ENCODE measurements around the gene HERPUD1. TPM values are rescaled to one million over a fixed set of nuclear protein-coding genes. Genes with fewer than 3 reads are reported as not detected.

Gene HERPUD1
- total and polyA plus RNA-seq, 4 donors: 52.5 to 173 (median 108) TPM

DNA sequence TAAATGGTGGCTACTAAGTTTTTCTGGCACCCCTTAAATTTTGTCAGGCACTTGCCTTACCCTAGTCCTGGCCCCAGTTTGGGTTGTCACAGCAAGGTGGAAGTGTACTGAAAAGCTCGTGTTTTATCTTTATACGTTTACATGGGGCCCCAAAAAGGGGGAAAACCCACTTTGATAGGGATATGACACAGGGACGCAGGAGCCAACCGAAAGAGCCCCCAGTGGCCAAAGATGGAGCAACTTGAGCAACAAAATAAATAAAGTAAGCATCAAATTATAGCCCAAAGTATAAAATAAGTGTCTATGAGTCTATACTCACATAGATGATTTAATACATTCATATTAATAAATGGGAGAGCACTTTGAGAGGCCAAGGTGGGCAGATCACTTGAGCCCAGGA is 24.8 kb downstream of the HERPUD1 start:
- H3K4me1 ChIP-seq (ENCODE audit: control insufficient read depth in 1 of 2, insufficient read depth in 2 of 2, low read length in 2 of 2): no peaks in the 10 kb centered on the region
- ATAC-seq (ENCODE audit: low FRiP score) (no peak), DNase-seq (peak in 1 of 2 donors; percentile 6)
- H3K4me3 ChIP-seq (ENCODE audit: low read length in 2 of 2): no peak overlapping the region
- WGBS, 2 donors: 61 to 67% methylated on average over 4 of the region's 4 CpGs
- H3K9me3 ChIP-seq (ENCODE audit: control insufficient read depth, low read length): no peaks in the 10 kb centered on the region
- no peaks in the 10 kb centered on the region for H3K27me3 ChIP-seq (ENCODE audit: control insufficient read depth in 1 of 2, insufficient read depth in 2 of 2, low read length in 1 of 2)
- intact Hi-C loops (cut with DNase I): no loop called here
- H3K27ac ChIP-seq (ENCODE audit: low read depth in 1 of 2, low read length in 2 of 2): no peak overlapping the region
- no peaks in the 10 kb centered on the region for H3K36me3 ChIP-seq (ENCODE audit: control insufficient read depth in 1 of 2, insufficient read depth in 2 of 2, low read length in 1 of 2)

DNA sequence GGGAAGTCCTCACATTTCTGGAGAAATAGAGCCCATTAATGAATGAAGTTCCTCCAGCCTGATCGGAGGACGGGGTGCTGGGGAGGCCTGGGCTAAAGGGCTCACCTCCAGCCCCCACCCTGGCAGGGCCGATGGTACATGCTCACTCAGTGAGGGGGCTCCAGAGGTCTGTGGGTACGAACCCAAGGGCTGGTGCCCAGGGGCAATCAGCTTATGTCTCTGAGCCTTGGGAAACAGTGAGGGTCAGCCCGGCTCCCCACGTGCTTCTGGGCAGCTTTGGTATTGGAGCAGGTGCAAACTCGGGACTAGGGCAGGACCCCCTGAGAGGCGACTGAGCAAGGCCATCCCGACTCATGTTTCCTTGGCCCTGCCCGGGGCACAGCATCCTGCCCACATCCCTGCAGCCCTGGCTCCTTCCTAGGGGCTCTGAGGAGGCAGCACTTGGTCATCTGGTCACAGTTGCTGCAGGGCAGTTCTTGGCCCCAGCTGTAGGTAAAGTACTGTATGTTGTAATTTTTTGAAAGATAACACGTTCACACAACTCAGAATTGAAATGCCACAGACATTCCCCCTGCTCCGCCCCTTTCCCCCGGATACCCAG is 28.8 kb downstream of the HERPUD1 start:
- H3K36me3 ChIP-seq (ENCODE audit: control insufficient read depth in 1 of 2, insufficient read depth in 2 of 2, low read length in 1 of 2): no peaks in the 10 kb centered on the region
- intact Hi-C loops (cut with DNase I): loop anchor here (10.0 kb wide), 1 partner anchor 84 kb away; no protein-coding TSS in a partner anchor
- DNase-seq: peak; percentile 41 to 66
- no peak overlapping the region for H3K27ac ChIP-seq (ENCODE audit: low read depth in 1 of 2, low read length in 2 of 2)
- H3K27me3 ChIP-seq (ENCODE audit: control insufficient read depth in 1 of 2, insufficient read depth in 2 of 2, low read length in 1 of 2): no peaks in the 10 kb centered on the region
- H3K9me3 ChIP-seq (ENCODE audit: control insufficient read depth, low read length): no peaks in the 10 kb centered on the region
- H3K4me1 ChIP-seq (ENCODE audit: control insufficient read depth in 1 of 2, insufficient read depth in 2 of 2, low read length in 2 of 2): no peaks in the 10 kb centered on the region
- no peak overlapping the region for H3K4me3 ChIP-seq (ENCODE audit: low read length in 2 of 2)
- ATAC-seq (ENCODE audit: low FRiP score): no peak
- 56 to 65% methylated on average over 13 of the region's 13 CpGs for whole genome bisulfite sequencing, 2 donors

DNA sequence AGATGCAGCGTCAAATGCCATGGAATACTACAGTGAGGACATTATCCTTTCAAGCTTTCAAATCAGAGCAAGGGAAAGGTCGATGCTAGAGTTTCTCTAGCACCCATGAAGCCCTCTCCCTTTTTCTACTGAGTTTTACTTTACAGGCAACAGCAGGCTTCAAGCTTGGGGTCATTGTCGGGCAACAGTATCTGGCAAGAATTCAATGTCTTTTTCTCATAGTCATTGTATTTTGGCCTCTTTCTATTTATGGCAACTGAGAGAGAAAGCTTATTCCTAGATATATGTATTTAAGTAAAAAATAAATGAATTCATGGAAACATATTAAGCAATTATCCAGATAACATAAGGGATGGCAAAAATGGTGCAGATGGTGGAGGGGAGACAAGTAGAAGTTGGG is 29.4 kb downstream of the HERPUD1 start:
- Histone ChIP-seq H3K4me1 (ENCODE audit: control insufficient read depth in 1 of 2, insufficient read depth in 2 of 2, low read length in 2 of 2) (no peaks in the 10 kb centered on the region), H3K9me3 (ENCODE audit: control insufficient read depth, low read length) (no peaks in the 10 kb centered on the region)

DNA sequence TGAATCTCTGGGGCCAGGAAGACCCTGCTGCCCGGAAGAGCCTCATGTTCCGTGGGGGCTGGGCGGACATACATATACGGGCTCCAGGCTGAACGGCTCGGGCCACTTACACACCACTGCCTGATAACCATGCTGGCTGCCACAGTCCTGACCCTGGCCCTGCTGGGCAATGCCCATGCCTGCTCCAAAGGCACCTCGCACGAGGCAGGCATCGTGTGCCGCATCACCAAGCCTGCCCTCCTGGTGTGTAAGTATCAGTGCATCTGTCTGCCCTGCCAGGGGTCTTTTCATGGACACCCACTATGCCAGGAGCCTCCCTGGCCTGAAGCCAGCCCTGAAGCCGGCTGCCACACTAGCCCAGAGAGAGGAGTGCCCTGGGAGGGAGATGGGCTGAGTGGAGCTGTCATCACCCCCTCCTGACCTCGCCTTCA is 29.9 kb downstream of the HERPUD1 start, which contains the start of gene CETP:
TSS of gene CETP (plus strand) at position 100 of the 431 bp plus-strand sequence. CDS start at position 130, 30 bp downstream.
- WGBS, 2 donors: 63 to 67% methylated on average over 12 of the region's 12 CpGs
- intact Hi-C loops (cut with DNase I): loop anchor here (10.0 kb wide), 1 partner anchor 83 kb away; no protein-coding TSS in a partner anchor
- H3K27ac ChIP-seq (ENCODE audit: low read depth in 1 of 2, low read length in 2 of 2): no peak within 1 kb of the TSS
- no peaks in the 10 kb centered on the region for H3K27me3 ChIP-seq (ENCODE audit: control insufficient read depth in 1 of 2, insufficient read depth in 2 of 2, low read length in 1 of 2)
- no peak within 1 kb of the TSS for H3K4me3 ChIP-seq (ENCODE audit: low read length in 2 of 2)
- peak; percentile 26 to 72 for DNase-seq
- no peaks in the 10 kb centered on the region for H3K4me1 ChIP-seq (ENCODE audit: control insufficient read depth in 1 of 2, insufficient read depth in 2 of 2, low read length in 2 of 2)
- H3K9me3 ChIP-seq (ENCODE audit: control insufficient read depth, low read length): no peaks in the 10 kb centered on the region
- H3K36me3 ChIP-seq (ENCODE audit: control insufficient read depth in 1 of 2, insufficient read depth in 2 of 2, low read length in 1 of 2): no peaks in the 10 kb centered on the region
- ATAC-seq (ENCODE audit: low FRiP score): no peak

More for the DNA sequence above, 29.4 kb downstream of the HERPUD1 start:
- H3K36me3 ChIP-seq (ENCODE audit: control insufficient read depth in 1 of 2, insufficient read depth in 2 of 2, low read length in 1 of 2): no peaks in the 10 kb centered on the region
- WGBS, 2 donors: 14 to 17% methylated on average over 3 of the region's 3 CpGs
- H3K27me3 ChIP-seq (ENCODE audit: control insufficient read depth in 1 of 2, insufficient read depth in 2 of 2, low read length in 1 of 2): no peaks in the 10 kb centered on the region
- intact Hi-C loops (cut with DNase I): loop anchor here (10.0 kb wide), 1 partner anchor 83 kb away; no protein-coding TSS in a partner anchor
- no peak overlapping the region for H3K27ac ChIP-seq (ENCODE audit: low read depth in 1 of 2, low read length in 2 of 2)
- DNase-seq (no peak), ATAC-seq (ENCODE audit: low FRiP score) (no peak)
- no peak overlapping the region for H3K4me3 ChIP-seq (ENCODE audit: low read length in 2 of 2)

DNA sequence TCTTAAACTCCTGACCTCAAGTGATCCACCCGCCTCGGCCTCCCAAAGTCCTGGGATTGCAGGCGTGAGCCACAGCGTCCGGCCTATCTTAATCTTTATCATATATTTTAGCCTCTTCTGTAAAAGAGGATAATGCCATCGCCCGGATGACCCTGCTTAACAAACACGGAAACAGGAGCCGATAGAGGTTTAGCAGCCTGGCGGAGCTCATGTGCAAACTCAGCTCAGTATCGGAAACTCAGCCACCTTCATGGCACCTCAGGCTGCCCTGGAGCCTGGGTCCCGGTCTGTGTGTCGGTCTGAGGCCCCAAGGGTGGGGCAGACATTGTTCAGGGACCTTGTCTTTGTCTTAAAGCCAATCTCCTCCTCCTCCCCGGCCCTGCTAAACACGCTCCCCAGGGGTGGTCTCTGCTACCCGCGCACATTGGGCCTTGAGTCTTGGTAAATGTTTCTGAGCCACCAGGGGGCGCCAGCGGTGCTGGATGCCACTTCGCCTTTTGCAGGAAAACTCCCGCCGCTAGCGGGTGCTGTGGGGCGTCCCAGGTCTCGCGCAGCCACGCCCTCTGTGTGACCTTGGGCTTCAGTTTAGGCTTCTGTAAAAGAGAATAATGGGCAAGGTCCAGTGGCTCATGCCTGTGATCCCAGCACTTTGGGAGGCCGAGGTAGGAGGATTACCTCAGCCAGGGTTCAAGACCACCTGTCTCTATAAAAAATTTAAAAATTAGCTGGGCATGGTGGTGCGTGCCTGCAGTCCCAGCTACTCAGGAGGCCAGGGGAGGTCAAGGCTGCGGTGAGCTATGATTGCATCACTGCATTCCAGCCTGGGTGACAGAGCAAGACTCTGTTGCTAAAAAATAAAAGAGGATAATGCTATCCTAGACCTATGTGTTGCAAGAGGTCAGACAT is 32.6 kb downstream of the HERPUD1 start:
- no peak overlapping the region for H3K27ac ChIP-seq (ENCODE audit: low read depth in 1 of 2, low read length in 2 of 2)
- no peaks in the 10 kb centered on the region for H3K4me1 ChIP-seq (ENCODE audit: control insufficient read depth in 1 of 2, insufficient read depth in 2 of 2, low read length in 2 of 2)
- no peaks in the 10 kb centered on the region for H3K36me3 ChIP-seq (ENCODE audit: control insufficient read depth in 1 of 2, insufficient read depth in 2 of 2, low read length in 1 of 2)
- no peaks in the 10 kb centered on the region for H3K9me3 ChIP-seq (ENCODE audit: control insufficient read depth, low read length)
- H3K27me3 ChIP-seq (ENCODE audit: control insufficient read depth in 1 of 2, insufficient read depth in 2 of 2, low read length in 1 of 2): no peaks in the 10 kb centered on the region
- H3K4me3 ChIP-seq (ENCODE audit: low read length in 2 of 2): no peak overlapping the region
- DNase-seq (peak; percentile 93 to 96), ATAC-seq (ENCODE audit: low FRiP score) (peak; percentile 75)
- intact Hi-C loops (cut with DNase I): loop anchor here (10.0 kb wide), 1 partner anchor 80 kb away; no protein-coding TSS in a partner anchor
- 52 to 54% methylated on average over 30 of the region's 30 CpGs for WGBS, 2 donors

DNA sequence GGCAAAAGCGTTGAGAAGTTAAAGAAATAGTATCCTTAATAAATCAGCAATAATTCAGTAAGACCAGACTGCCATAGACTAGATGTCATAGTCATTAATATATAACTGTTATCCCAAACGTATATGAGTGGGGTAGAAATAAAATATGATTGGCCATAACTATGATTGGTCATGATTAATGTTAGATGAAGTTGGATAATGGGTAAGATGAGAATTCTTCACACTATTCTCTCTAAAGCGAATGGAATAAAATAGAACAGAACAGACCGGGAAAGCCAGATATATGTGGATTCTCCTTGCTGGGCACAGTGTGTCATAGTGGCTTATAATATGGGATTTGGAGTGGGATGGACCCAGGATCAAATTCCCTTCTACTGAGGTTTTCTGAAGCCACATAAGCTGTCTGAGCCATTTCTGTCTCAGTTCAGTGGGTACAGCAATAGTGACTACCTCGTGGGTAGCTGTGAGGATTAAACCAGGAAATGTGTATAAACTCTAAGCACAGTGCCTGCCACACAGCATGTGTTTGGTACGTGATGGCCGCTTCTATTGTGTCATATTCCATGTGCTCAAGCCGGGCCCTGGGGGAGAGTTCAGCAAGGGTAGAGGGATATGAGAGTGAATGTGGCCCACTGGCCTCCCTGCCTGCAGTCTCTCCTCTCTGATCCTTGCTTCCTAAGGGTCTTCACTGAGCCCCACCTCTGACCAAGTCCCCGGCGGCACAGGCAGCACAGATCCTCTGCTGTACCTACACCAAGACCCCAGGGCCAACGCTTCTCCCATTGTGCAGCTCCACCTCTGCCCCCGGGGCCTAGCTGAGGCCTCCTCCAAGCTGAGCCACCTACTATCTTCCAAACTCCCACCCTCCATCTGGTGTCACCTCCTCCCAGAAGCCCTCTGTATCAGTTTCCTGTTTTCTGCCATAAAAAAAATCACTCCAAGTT is 33.5 kb downstream of the HERPUD1 start:
- no peaks in the 10 kb centered on the region for H3K27me3 ChIP-seq (ENCODE audit: control insufficient read depth in 1 of 2, insufficient read depth in 2 of 2, low read length in 1 of 2)
- no peaks in the 10 kb centered on the region for H3K36me3 ChIP-seq (ENCODE audit: control insufficient read depth in 1 of 2, insufficient read depth in 2 of 2, low read length in 1 of 2)
- H3K27ac ChIP-seq (ENCODE audit: low read depth in 1 of 2, low read length in 2 of 2): no peak overlapping the region
- no peak for ATAC-seq (ENCODE audit: low FRiP score)
- no peaks in the 10 kb centered on the region for H3K4me1 ChIP-seq (ENCODE audit: control insufficient read depth in 1 of 2, insufficient read depth in 2 of 2, low read length in 2 of 2)
- WGBS, 2 donors: 85 to 92% methylated on average over 12 of the region's 12 CpGs
- intact Hi-C loops (cut with DNase I): loop anchor here (10.0 kb wide), 1 partner anchor 79 kb away; no protein-coding TSS in a partner anchor
- no peak overlapping the region for H3K4me3 ChIP-seq (ENCODE audit: low read length in 2 of 2)
- no peaks in the 10 kb centered on the region for H3K9me3 ChIP-seq (ENCODE audit: control insufficient read depth, low read length)
- no peak for DNase-seq

DNA sequence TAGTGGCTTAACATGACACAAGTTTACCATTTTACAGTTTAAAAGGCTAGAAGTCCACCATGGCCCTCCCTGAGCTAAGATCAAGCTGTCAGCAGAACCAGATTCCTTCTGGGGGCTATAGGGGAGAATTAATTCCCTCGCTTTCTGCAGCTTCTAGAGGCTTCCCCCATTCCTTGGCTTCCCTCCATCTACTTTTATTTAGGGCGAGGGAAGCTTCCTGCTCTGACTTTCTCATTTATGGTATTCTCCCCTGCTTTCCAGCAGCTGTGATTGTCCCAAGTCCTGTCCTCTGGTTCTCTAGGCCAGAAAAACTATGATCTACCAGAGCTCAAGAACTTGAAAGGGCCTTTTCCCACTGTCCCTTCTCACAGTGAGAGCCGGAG is 34.1 kb downstream of the HERPUD1 start:
- no peaks in the 10 kb centered on the region for H3K36me3 ChIP-seq (ENCODE audit: control insufficient read depth in 1 of 2, insufficient read depth in 2 of 2, low read length in 1 of 2)
- ATAC-seq (ENCODE audit: low FRiP score) (no peak), DNase-seq (no peak)
- H3K4me1 ChIP-seq (ENCODE audit: control insufficient read depth in 1 of 2, insufficient read depth in 2 of 2, low read length in 2 of 2): no peaks in the 10 kb centered on the region
- H3K27me3 ChIP-seq (ENCODE audit: control insufficient read depth in 1 of 2, insufficient read depth in 2 of 2, low read length in 1 of 2): no peaks in the 10 kb centered on the region
- no peak overlapping the region for H3K27ac ChIP-seq (ENCODE audit: low read depth in 1 of 2, low read length in 2 of 2)
- WGBS, 2 donors: 69 to 78% methylated on average over 3 of the region's 3 CpGs
- no peak overlapping the region for H3K4me3 ChIP-seq (ENCODE audit: low read length in 2 of 2)
- intact Hi-C loops (cut with DNase I): loop anchor here (10.0 kb wide), 1 partner anchor 79 kb away; no protein-coding TSS in a partner anchor
- H3K9me3 ChIP-seq (ENCODE audit: control insufficient read depth, low read length): no peaks in the 10 kb centered on the region

DNA sequence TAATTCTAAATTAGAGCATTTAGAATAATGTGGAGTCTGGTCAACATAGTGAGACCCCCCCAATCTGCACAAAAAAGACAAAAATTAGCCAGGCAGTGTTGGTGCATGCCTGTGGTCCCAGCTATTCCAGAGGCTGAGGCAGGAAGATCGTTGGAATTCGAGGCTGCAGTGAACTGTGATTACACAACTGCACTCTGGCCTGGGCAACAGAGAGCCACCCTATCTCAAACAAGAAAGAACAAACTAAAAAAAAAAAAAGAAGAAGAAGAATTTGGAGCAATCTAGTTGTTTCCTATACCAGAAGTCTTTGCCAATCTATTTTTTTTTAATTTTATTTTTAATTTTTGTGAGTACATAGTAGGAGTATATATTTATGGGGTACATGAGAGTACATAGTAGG is 35.8 kb downstream of the HERPUD1 start:
- Histone ChIP-seq H3K4me3 (ENCODE audit: low read length in 2 of 2) (no peak overlapping the region), H3K27me3 (ENCODE audit: control insufficient read depth in 1 of 2, insufficient read depth in 2 of 2, low read length in 1 of 2) (no peaks in the 10 kb centered on the region), H3K36me3 (ENCODE audit: control insufficient read depth in 1 of 2, insufficient read depth in 2 of 2, low read length in 1 of 2) (no peaks in the 10 kb centered on the region), H3K9me3 (ENCODE audit: control insufficient read depth, low read length) (no peaks in the 10 kb centered on the region), H3K4me1 (ENCODE audit: control insufficient read depth in 1 of 2, insufficient read depth in 2 of 2, low read length in 2 of 2) (no peaks in the 10 kb centered on the region), H3K27ac (ENCODE audit: low read depth in 1 of 2, low read length in 2 of 2) (no peak overlapping the region)
- DNase-seq (no peak), ATAC-seq (ENCODE audit: low FRiP score) (no peak)
- WGBS, 2 donors: 58 to 63% methylated on average over 2 of the region's 2 CpGs
- intact Hi-C loops (cut with DNase I): loop anchor here (10.0 kb wide), 1 partner anchor 77 kb away; no protein-coding TSS in a partner anchor

All from aorta (tissue), 5 donors.